CD14-positive monocyte (primary cell): ENCODE data around the gene HECTD4. TPM values are rescaled to one million over a fixed set of nuclear protein-coding genes. Genes with fewer than 3 reads are reported as not detected.

Experiments
- DNase-seq, 3 donors: peaks; one replicate each; pipeline ENCODE4 v3.0.0-alpha.2; 2011 to 2022
- H2AFZ ChIP-seq: 2 replicates; pipeline ENCODE4 v1.6.0; 2012; ENCODE audit warnings: mild to moderate bottlenecking, low read depth, low read length, inconsistent platforms; ENCODE audit not compliant: insufficient read depth, poor library complexity, severe bottlenecking
- H3K27ac ChIP-seq, 2 donors: 1 replicate in 1 of 2; 2 replicates in 1 of 2; pipeline ENCODE4 v1.5.1; 2012 to 2013; ENCODE audit warnings: low read length in 2 of 2, control low read depth in 1 of 2, inconsistent platforms in 1 of 2, low read depth in 1 of 2, mild to moderate bottlenecking in 1 of 2
- H3K27me3 ChIP-seq, 2 donors: one replicate each; pipeline versions ENCODE4 v1.6.0 to v1.6.1; 2011 to 2013; ENCODE audit warnings: low read length in 2 of 2; ENCODE audit not compliant: control insufficient read depth in 2 of 2, insufficient read depth in 2 of 2
- H3K36me3 ChIP-seq, 2 donors: replicated peaks in 1 of 2; 1 replicate in 1 of 2; 2 replicates in 1 of 2; pipeline versions ENCODE4 v1.5.1 to v1.6.1; 2012 to 2013; ENCODE audit warnings: low read length in 2 of 2, control low read depth in 1 of 2, inconsistent platforms in 1 of 2, mild to moderate bottlenecking in 1 of 2; ENCODE audit not compliant: insufficient read depth in 2 of 2, control insufficient read depth in 1 of 2
- H3K4me1 ChIP-seq, 2 donors: 1 replicate in 1 of 2; 2 replicates in 1 of 2; pipeline versions ENCODE4 v1.5.1 to v1.6.1; 2012 to 2013; ENCODE audit warnings: low read length in 2 of 2, control low read depth in 1 of 2, inconsistent platforms in 1 of 2, mild to moderate bottlenecking in 1 of 2, moderate library complexity in 1 of 2; ENCODE audit not compliant: insufficient read depth in 2 of 2, control insufficient read depth in 1 of 2
- H3K4me2 ChIP-seq: replicated peaks from 2 replicates; pipeline ENCODE3; 2012; ENCODE audit warnings: low read length, moderate library complexity, mild to moderate bottlenecking; ENCODE audit not compliant: poor library complexity, severe bottlenecking; ENCODE audit errors: extremely low read depth
- H3K4me3 ChIP-seq, 3 experiments: fragments of 200-600 bp in 1 of 3; sonication (generic) in 1 of 3; replicated peaks in 1 of 3; 1 replicate in 2 of 3; 2 replicates in 1 of 3; pipeline ENCODE4 v1.5.1; 2011 to 2013; ENCODE audit warnings: low read length in 3 of 3, mild to moderate bottlenecking in 3 of 3, control low read depth in 2 of 3, low read depth in 2 of 3, inconsistent platforms in 1 of 3, moderate library complexity in 1 of 3
- H3K79me2 ChIP-seq: 2 replicates; pipeline ENCODE4 v1.6.0; 2012; ENCODE audit warnings: mild to moderate bottlenecking, control low read depth, inconsistent platforms, low read length, moderate library complexity; ENCODE audit not compliant: insufficient read depth
- H3K9ac ChIP-seq: 2 replicates; pipeline ENCODE4 v1.6.0; 2017; ENCODE audit warnings: low read length, mild to moderate bottlenecking; ENCODE audit not compliant: insufficient read depth, poor library complexity, severe bottlenecking
- H3K9me3 ChIP-seq, 2 donors: replicated peaks in 1 of 2; 1 replicate in 1 of 2; 2 replicates in 1 of 2; pipeline versions ENCODE4 v1.5.1 to v1.6.1; 2012 to 2013; ENCODE audit warnings: low read length in 2 of 2, control low read depth in 1 of 2; ENCODE audit not compliant: control insufficient read depth in 1 of 2, insufficient read depth in 1 of 2
- H4K20me1 ChIP-seq: 2 replicates; pipeline ENCODE4 v1.6.0; 2012; ENCODE audit warnings: mild to moderate bottlenecking, low read length, control low read depth, moderate library complexity; ENCODE audit not compliant: insufficient read depth
- H3K27ac Mint-ChIP-seq, 7 donors: one replicate each; pipeline ENCODE4 v1.8.0; 2020; ENCODE audit warnings: mild to moderate bottlenecking in 7 of 7, mixed read lengths in 7 of 7, moderate library complexity in 6 of 7, inconsistent platforms in 2 of 7
- H3K27me3 Mint-ChIP-seq, 3 donors: one replicate each; pipeline ENCODE4 v1.8.0; 2021 to 2022; ENCODE audit warnings: low read depth in 3 of 3, mild to moderate bottlenecking in 3 of 3, mixed read lengths in 3 of 3, moderate library complexity in 3 of 3, inconsistent platforms in 1 of 3
- H3K36me3 Mint-ChIP-seq, 2 donors: one replicate each; pipeline ENCODE4 v1.8.0; 2020; ENCODE audit warnings: mixed read lengths in 2 of 2, inconsistent platforms in 1 of 2, mild to moderate bottlenecking in 1 of 2
- H3K4me1 Mint-ChIP-seq: one replicate; pipeline ENCODE4 v1.8.0; 2020; ENCODE audit warnings: mild to moderate bottlenecking, mixed read lengths
- H3K4me3 Mint-ChIP-seq, 2 donors: one replicate each; pipeline ENCODE4 v1.8.0; 2020; ENCODE audit warnings: mild to moderate bottlenecking in 2 of 2, mixed read lengths in 2 of 2, moderate library complexity in 1 of 2
- H3K9me3 Mint-ChIP-seq, 7 donors: one replicate each; pipeline ENCODE4 v1.8.0; 2020 to 2022; ENCODE audit warnings: mixed read lengths in 7 of 7, mild to moderate bottlenecking in 6 of 7, moderate library complexity in 6 of 7, inconsistent platforms in 2 of 7
- CTCF ChIP-seq: fragments of 200-600 bp; IDR thresholded peaks from one replicate; pipeline ENCODE4 v1.8.0; 2022; ENCODE audit warnings: antibody characterized with exemption, mild to moderate bottlenecking
- WGBS: methylation state at CpG from one replicate; pipeline ENCODE4 v1.1.5; 2013; ENCODE audit warnings: missing lambda C conversion rate; ENCODE audit not compliant: insufficient coverage; 5-methylcytosine and 5-hydroxymethylcytosine counted together
- intact Hi-C, 2 donors: fragments of 100-400 bp; cut with micrococcal nuclease; formaldehyde crosslinking; loops; one replicate each; pipeline versions ENCODE4 v1.15.0 to v1.15.1; 2023
- polyA plus RNA-seq, 3 donors: library from polyadenylated mRNA; depleted of rRNA in 1 of 3; unstranded in 2 of 3; stranded (reverse) in 1 of 3; fragments of 300-500 nt in 2 of 3; fragments of >200 nt in 1 of 3; fragmentation: Illumina TruSeq in 2 of 3; gene quantifications; 1 replicate in 2 of 3; 2 replicates in 1 of 3; pipeline ENCODE4 v1.2.3, GENCODE V29; 2012 to 2021

HECTD4 gene
- polyA plus RNA-seq, 3 donors, result 0.73 to 18.3 (median 2.4) TPM

DNA sequence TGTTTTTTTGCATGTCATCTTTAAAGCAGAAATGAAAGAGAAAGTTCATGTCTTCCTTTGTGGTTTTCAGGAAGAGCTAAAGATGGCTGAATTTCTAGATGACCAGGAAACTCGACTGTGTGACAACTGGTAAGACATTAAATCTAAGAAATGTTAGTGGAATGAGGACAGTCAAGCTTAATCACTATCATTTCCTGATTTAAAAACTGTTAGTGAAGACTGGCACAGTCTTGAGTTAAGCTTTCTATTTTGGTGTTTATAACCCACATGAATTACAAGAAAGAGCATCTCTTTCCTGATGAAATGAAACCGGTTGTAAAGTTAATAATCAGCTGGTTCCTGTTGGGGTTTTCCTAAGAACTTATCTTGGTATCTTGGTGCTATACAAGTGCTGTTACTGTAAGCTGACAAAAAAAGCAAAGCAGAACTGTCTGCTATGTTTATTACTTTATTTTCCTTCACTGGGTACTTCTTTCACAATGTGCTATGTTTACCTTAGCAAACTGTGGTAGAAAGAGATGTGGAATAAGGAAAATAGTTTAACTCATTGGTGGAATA is 251.7 kb downstream of the HECTD4 start:
- Mint-ChIP-seq H3K27ac (peak overlapping the region; percentile 82 to 92 (median 86)), H3K27me3 (no peaks in the 10 kb centered on the region), H3K4me3 (peak overlapping the region; percentile 51 to 68), H3K36me3 (peaks cover 21 to 31% of the 10 kb centered on the region in 2 donors), H3K9me3 (peaks cover 0 to 3% (median 0%) of the 10 kb centered on the region in 7 donors), H3K4me1 (peaks cover 63% of the 10 kb centered on the region)
- peaks cover 87% of the 10 kb centered on the region for H3K79me2 ChIP-seq
- no peak for TF ChIP-seq CTCF
- H4K20me1 ChIP-seq, result peaks cover 35% of the 10 kb centered on the region
- peak; percentile 39 to 76 (median 69) for DNase-seq
- H3K27ac ChIP-seq, result peak overlapping the region in 1 of 2 donors; percentile 89
- peaks cover 12 to 27% of the 10 kb centered on the region in 2 donors for H3K36me3 ChIP-seq
- intact Hi-C loops, result loop anchor here in 1 of 2 donors (5.0 kb wide), 1 partner anchor 277 kb away; the partner anchor contains the start of gene RPL6
- peak overlapping the region; percentile 81 for H3K4me2 ChIP-seq
- H3K9ac ChIP-seq, result peak overlapping the region; percentile 55
- H3K4me1 ChIP-seq, result peaks cover 51 to 77% of the 10 kb centered on the region in 2 donors
- peak overlapping the region; percentile 27 to 75 (median 72) for H3K4me3 ChIP-seq
- peak overlapping the region; percentile 60 for H2AFZ ChIP-seq
- no peaks in the 10 kb centered on the region for H3K9me3 ChIP-seq
- no peaks in the 10 kb centered on the region for H3K27me3 ChIP-seq
- WGBS, result 0% methylated on average over 1 of the region's 2 CpGs

- Histone ChIP-seq H3K79me2 (peaks cover 57% of the 10 kb centered on the region), H2AFZ (no peak overlapping the region), H3K27me3 (no peaks in the 10 kb centered on the region), H3K27ac (peak overlapping the region; percentile 20 to 67), H4K20me1 (peaks cover 6% of the 10 kb centered on the region), H3K9ac (no peak overlapping the region), H3K36me3 (no peaks in the 10 kb centered on the region), H3K4me2 (peak overlapping the region; percentile 95), H3K9me3 (no peaks in the 10 kb centered on the region), H3K4me3 (peak overlapping the region in 1 of 3 experiments; percentile 95), H3K4me1 (peaks cover 53 to 68% of the 10 kb centered on the region in 2 donors)
- peaks cover 3 to 6% of the 10 kb centered on the region in 2 donors for H3K36me3 Mint-ChIP-seq
- peaks cover 0 to 3% (median 0%) of the 10 kb centered on the region in 7 donors for H3K9me3 Mint-ChIP-seq
- peaks cover 0 to 4% (median 0%) of the 10 kb centered on the region in 3 donors for H3K27me3 Mint-ChIP-seq
- TF ChIP-seq CTCF, result no peak
- intact Hi-C loops, result loop anchor here in 1 of 2 donors (5.0 to 10.0 kb wide), 2 partner anchors 258 to 285 kb away; partner anchors contain the start of gene HECTD4
- DNase-seq, result no peak
- 94% methylated on average over 2 of the region's 7 CpGs for WGBS
- peak overlapping the region; percentile 86 to 91 for H3K4me3 Mint-ChIP-seq
- H3K4me1 Mint-ChIP-seq, result peaks cover 53% of the 10 kb centered on the region
- peak overlapping the region in 6 of 7 donors; percentile 14 to 91 (median 68) for H3K27ac Mint-ChIP-seq
These were observed 255.3 kb downstream of the HECTD4 start for GRCh38 chr12:112126911-112127310.
